ENCODE data around the gene HPSE2.
"Not testable (repeated sequence)": the region's sequence is repeated elsewhere in the genome, so short reads cannot be mapped to it uniquely, and the experiment has no call there.

Gene HPSE2

GRCh38 chr10:99002392-99002791 is 233.3 kb downstream of the HPSE2 start:
- DNase-seq = no peak

GRCh38 chr10:98997596-98997995 is 238.1 kb downstream of the HPSE2 start:
- no peak for DNase-seq

- no peak for DNase-seq
Measured at GRCh38 chr10:98994030-98994429, 241.6 kb downstream of the HPSE2 start.

- not testable (repeated sequence) for DNase-seq
Measured at GRCh38 chr10:98983751-98984150, 251.9 kb downstream of the HPSE2 start.

GRCh38 chr10:98980353-98980752 is 255.3 kb downstream of the HPSE2 start:
- DNase-seq = no peak

GRCh38 chr10:98971464-98971863 is 264.2 kb downstream of the HPSE2 start:
- DNase-seq = no peak

GRCh38 chr10:98967601-98968000 is 268.1 kb downstream of the HPSE2 start:
- DNase-seq = no peak

GRCh38 chr10:98963608-98964007 is 272.0 kb downstream of the HPSE2 start:
- no peak for DNase-seq

- no peak for DNase-seq
Measured at GRCh38 chr10:98959379-98959778, 276.3 kb downstream of the HPSE2 start.

- DNase-seq = peak; percentile 1
Measured at GRCh38 chr10:98957801-98958200, 277.9 kb downstream of the HPSE2 start.

- DNase-seq = no peak
Measured at GRCh38 chr10:98956576-98957260, 278.9 kb downstream of the HPSE2 start.

GRCh38 chr10:98953251-98953650 is 282.4 kb downstream of the HPSE2 start:
- DNase-seq = no peak

GRCh38 chr10:98951269-98952000 is 284.2 kb downstream of the HPSE2 start:
- peak; percentile 11 for DNase-seq

GRCh38 chr10:98950106-98950505 is 285.5 kb downstream of the HPSE2 start:
- peak; percentile 32 for DNase-seq

- no peak for DNase-seq
Measured at GRCh38 chr10:98949306-98949705, 286.3 kb downstream of the HPSE2 start.

- peak; percentile 28 for DNase-seq
Measured at GRCh38 chr10:98943681-98944080, 292.0 kb downstream of the HPSE2 start.

GRCh38 chr10:98929709-98930108 is 305.9 kb downstream of the HPSE2 start:
- no peak for DNase-seq

GRCh38 chr10:98925651-98926050 is 310.0 kb downstream of the HPSE2 start:
- DNase-seq = no peak

GRCh38 chr10:98924526-98924925 is 311.1 kb downstream of the HPSE2 start:
- DNase-seq = no peak

- peak; percentile 73 for DNase-seq
Measured at GRCh38 chr10:98921316-98921715, 314.3 kb downstream of the HPSE2 start.

- DNase-seq = no peak
Measured at GRCh38 chr10:98920807-98921206, 314.8 kb downstream of the HPSE2 start.

- no peak for DNase-seq
Measured at GRCh38 chr10:98920360-98920759, 315.3 kb downstream of the HPSE2 start.

- no peak for DNase-seq
Measured at GRCh38 chr10:98919899-98920298, 315.8 kb downstream of the HPSE2 start.

GRCh38 chr10:98917828-98918227 is 317.8 kb downstream of the HPSE2 start:
- no peak for DNase-seq

All from NCI-H82 (cell line).